ENCODE results near the gene JADE1. TPM values are rescaled to one million over a fixed set of nuclear protein-coding genes. Genes with fewer than 3 reads are reported as not detected.

Gene JADE1
- total and polyA plus RNA-seq, 7 donors, result 1.8 to 45.1 (median 27.7) TPM

DNA sequence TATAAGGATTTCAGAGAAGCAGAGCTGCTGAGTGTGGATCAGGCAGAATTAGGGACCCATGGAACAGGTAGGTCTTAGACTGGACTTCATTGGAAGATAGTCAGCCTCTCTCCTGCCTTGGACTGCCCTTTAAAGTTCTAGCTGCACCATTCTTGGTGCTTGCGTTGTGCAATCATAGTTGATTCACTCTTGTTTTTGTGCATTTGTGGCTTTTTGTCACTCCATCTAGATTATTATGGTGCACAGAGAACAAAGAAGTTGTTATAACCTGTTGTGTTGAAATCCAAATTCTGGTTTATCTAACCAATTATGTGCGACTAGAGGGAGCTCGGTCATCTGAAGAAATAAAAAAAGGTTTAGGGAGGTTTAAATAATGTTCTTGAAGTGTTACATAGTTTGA lies 59.3 kb downstream of the JADE1 start:
- peaks cover 11 to 86% (median 31%) of the 10 kb centered on the region in 4 donors for H3K36me3 ChIP-seq
- no peaks in the 10 kb centered on the region for H3K9me3 ChIP-seq
- no peak for DNase-seq
- no peak overlapping the region for H3K27ac ChIP-seq
- no peak for TF ChIP-seq EP300 (IDR thresholded peaks at IDR 0.05)
- TF ChIP-seq POLR2A (IDR thresholded peaks at IDR 0.05), result no peak
- TF ChIP-seq POLR2AphosphoS5 (IDR thresholded peaks at IDR 0.05), result no peak
- TF ChIP-seq, protein P1, sequence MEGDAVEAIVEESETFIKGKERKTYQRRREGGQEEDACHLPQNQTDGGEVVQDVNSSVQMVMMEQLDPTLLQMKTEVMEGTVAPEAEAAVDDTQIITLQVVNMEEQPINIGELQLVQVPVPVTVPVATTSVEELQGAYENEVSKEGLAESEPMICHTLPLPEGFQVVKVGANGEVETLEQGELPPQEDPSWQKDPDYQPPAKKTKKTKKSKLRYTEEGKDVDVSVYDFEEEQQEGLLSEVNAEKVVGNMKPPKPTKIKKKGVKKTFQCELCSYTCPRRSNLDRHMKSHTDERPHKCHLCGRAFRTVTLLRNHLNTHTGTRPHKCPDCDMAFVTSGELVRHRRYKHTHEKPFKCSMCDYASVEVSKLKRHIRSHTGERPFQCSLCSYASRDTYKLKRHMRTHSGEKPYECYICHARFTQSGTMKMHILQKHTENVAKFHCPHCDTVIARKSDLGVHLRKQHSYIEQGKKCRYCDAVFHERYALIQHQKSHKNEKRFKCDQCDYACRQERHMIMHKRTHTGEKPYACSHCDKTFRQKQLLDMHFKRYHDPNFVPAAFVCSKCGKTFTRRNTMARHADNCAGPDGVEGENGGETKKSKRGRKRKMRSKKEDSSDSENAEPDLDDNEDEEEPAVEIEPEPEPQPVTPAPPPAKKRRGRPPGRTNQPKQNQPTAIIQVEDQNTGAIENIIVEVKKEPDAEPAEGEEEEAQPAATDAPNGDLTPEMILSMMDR (IDR thresholded peaks at IDR 0.05), result no peak
- H3K4me1 ChIP-seq, result no peaks in the 10 kb centered on the region
- no peak overlapping the region for H3K4me3 ChIP-seq
- 94 to 96% methylated on average over 3 of the region's 3 CpGs for WGBS, 2 donors
- intact Hi-C loops (cut with DNase I), result loop anchor here (10.0 kb wide), 1 partner anchor 584 kb away; the partner anchor contains the start of gene PGRMC2
- no peaks in the 10 kb centered on the region for H3K27me3 ChIP-seq

DNA sequence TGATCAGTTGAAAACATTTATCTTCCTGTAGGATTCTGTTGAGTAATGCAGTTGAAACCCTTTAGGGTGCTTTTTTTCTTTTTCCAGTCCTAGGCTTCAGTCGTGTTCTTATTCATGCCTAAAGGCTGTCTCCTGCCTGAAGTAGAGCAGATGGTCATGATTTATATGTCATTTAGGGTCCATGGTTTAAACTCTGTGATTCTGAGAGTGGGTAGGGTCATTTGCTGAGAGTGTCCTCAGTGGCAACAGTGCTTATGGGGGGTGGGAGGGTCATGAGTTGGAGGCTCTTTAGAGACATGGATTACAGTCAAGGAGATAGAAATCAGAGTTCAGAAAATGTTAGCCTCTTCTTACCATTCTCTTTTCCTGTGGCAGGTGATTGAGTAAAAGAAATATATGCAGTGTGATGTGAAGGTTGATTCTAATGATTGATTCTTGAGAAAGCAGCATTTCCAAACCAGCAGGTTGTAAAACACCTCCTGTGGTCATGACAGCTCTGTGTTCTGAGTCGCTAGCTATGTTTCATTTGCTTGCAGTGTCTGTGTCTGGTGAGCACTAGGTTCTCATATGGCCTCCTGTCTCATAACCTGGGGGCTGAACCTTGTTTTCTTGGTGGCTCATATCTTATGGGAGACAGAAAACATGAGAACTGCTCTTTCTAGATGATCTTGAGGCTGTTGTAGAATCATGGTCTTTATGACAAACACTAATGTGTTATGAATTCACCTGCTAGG lies 60.4 kb downstream of the JADE1 start:
- WGBS, 2 donors, result 87 to 89% methylated on average over 2 of the region's 2 CpGs

DNA sequence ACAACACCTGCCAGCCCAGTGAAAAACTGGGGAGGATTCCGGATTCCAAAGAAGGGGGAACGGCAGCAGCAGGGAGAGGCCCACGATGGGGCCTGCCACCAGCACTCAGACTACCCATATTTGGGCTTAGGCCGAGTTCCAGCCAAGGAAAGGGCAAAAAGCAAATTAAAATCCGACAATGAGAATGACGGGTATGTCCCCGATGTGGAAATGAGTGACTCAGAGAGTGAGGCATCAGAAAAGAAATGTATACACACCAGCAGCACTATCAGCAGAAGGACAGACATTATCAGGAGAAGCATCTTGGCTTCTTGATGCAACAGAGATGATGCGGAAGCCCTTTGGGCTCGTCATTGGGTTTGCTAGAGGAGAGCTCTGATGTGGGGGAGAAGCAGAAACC lies 62.4 kb downstream of the JADE1 start:
- no peak for DNase-seq
- H3K9me3 ChIP-seq, result no peaks in the 10 kb centered on the region
- no peaks in the 10 kb centered on the region for H3K27me3 ChIP-seq
- TF ChIP-seq, protein P1 (IDR thresholded peaks at IDR 0.05), result no peak
- TF ChIP-seq EP300 (IDR thresholded peaks at IDR 0.05) (no peak), POLR2A (IDR thresholded peaks at IDR 0.05) (no peak), POLR2AphosphoS5 (IDR thresholded peaks at IDR 0.05) (no peak)
- H3K36me3 ChIP-seq, result peaks cover 11 to 72% (median 29%) of the 10 kb centered on the region in 4 donors
- no peak overlapping the region for H3K27ac ChIP-seq
- 94 to 96% methylated on average over 9 of the region's 9 CpGs for WGBS, 2 donors
- intact Hi-C loops (cut with DNase I), result no loop called here
- H3K4me3 ChIP-seq, result no peak overlapping the region
- H3K4me1 ChIP-seq, result no peaks in the 10 kb centered on the region

More for the DNA sequence above, 60.4 kb downstream of the JADE1 start:
- DNase-seq, result no peak
- Histone ChIP-seq H3K4me3 (no peak overlapping the region), H3K27me3 (no peaks in the 10 kb centered on the region), H3K9me3 (no peaks in the 10 kb centered on the region), H3K36me3 (peaks cover 11 to 90% (median 31%) of the 10 kb centered on the region in 4 donors), H3K4me1 (no peaks in the 10 kb centered on the region), H3K27ac (no peak overlapping the region)
- intact Hi-C loops (cut with DNase I), result loop anchor here (10.0 kb wide), 1 partner anchor 585 kb away; the partner anchor contains the start of gene PGRMC2
- TF ChIP-seq EP300 (IDR thresholded peaks at IDR 0.05), result no peak

DNA sequence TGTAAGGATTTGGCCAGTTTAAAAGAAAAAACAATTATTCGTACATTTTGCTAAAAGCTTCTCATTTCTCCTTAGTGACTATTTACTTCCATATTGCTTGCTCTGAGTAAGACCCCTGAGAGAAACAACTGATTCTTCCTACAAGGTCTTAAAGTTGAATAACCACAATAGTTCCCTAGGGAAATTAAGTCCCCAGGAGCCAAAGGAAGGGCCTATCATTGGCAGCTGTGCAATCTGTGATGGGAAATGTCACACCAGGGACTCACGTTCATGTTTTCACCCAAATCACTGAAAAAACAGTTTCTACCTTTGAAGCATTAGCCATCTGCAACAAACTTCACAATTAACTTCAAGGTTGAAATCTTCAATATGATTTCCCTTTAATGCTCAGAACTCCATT lies 66.7 kb downstream of the JADE1 start:
- DNase-seq, result no peak
- H3K4me1 ChIP-seq, result no peaks in the 10 kb centered on the region
- H3K36me3 ChIP-seq, result peaks cover 8 to 30% (median 14%) of the 10 kb centered on the region in 4 donors
- no peak overlapping the region for H3K4me3 ChIP-seq
- no peaks in the 10 kb centered on the region for H3K27me3 ChIP-seq
- H3K27ac ChIP-seq, result no peak overlapping the region
- WGBS, 2 donors, result 87 to 93% methylated on average over 2 of the region's 2 CpGs
- H3K9me3 ChIP-seq, result no peaks in the 10 kb centered on the region
- TF ChIP-seq EP300 (IDR thresholded peaks at IDR 0.05) (no peak), POLR2A (IDR thresholded peaks at IDR 0.05) (no peak), POLR2AphosphoS5 (IDR thresholded peaks at IDR 0.05) (no peak)
- TF ChIP-seq, protein P1 (IDR thresholded peaks at IDR 0.05), result no peak
- intact Hi-C loops (cut with DNase I), result no loop called here

DNA sequence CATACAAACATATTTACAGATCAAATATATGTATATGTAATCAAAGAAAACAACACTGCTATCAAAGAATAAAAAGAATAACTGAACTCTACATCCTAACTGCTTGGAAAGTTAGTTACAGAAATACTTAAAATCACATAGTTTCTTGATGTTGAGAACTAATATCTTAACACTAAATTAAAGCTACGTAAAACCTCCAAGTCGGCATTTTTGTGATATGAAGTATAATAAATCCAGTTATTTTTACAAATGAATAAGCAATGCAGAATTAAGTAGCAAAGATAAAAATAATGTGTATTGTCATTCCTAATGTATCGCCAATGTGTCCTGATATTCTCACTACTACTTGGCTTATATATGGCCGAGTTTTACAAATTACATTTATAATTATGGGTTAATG lies 68.4 kb downstream of the JADE1 start:
- Histone ChIP-seq H3K4me3 (no peak overlapping the region), H3K4me1 (no peaks in the 10 kb centered on the region), H3K27ac (no peak overlapping the region), H3K27me3 (no peaks in the 10 kb centered on the region), H3K36me3 (peaks cover 0 to 12% (median 0%) of the 10 kb centered on the region in 4 donors), H3K9me3 (no peaks in the 10 kb centered on the region)
- WGBS, 2 donors, result 94 to 96% methylated on average over 4 of the region's 4 CpGs
- DNase-seq, result no peak
- intact Hi-C loops (cut with DNase I), result no loop called here
- TF ChIP-seq, protein P1 (IDR thresholded peaks at IDR 0.05), result no peak
- TF ChIP-seq POLR2A (IDR thresholded peaks at IDR 0.05) (no peak), POLR2AphosphoS5 (IDR thresholded peaks at IDR 0.05) (no peak), EP300 (IDR thresholded peaks at IDR 0.05) (no peak)

Data from sigmoid colon (tissue), 7 donors.